Bronchial epithelial cell (primary cell): ENCODE data around the gene CWC22. TPM values are rescaled to one million over a fixed set of nuclear protein-coding genes. Genes with fewer than 3 reads are reported as not detected.
A peak's percentile ranks its signal among the peaks of the same experiment; 100 is the strongest.

ENCODE experiments used
- DNase-seq: peaks from one replicate; pipeline ENCODE4 v3.0.0-alpha.2; 2010; ENCODE audit warnings: low read depth
- FAIRE-seq: peaks from 2 replicates; lab custom pipeline; 2011; peaks lifted over from hg19 to GRCh38; lab: Jason Lieb, UNC
- H3K27me3 ChIP-seq: 2 replicates; pipeline ENCODE4 v1.5.1; 2011; ENCODE audit warnings: low read length; ENCODE audit not compliant: control insufficient read depth, insufficient read depth
- H3K36me3 ChIP-seq: 2 replicates; pipeline ENCODE4 v1.5.1; 2011; ENCODE audit warnings: low read length; ENCODE audit not compliant: control insufficient read depth, insufficient read depth
- H3K4me3 ChIP-seq: 2 replicates; pipeline ENCODE4 v1.5.1; 2011; ENCODE audit warnings: mild to moderate bottlenecking, low read depth, low read length, control low read depth
- total RNA-seq: library from RNA; depleted of rRNA; stranded (reverse); fragments of >200 nt; gene quantifications from 2 replicates; pipeline ENCODE4 v1.2.1, GENCODE V29; 2014
- TF ChIP-seq, protein P1 (sequence below): IDR thresholded peaks from 2 replicates; pipeline ENCODE4 v1.5.1; 2011; ENCODE audit warnings: mild to moderate bottlenecking, moderate library complexity, low read length, control low read depth, inconsistent platforms; ENCODE audit not compliant: insufficient read depth, severe bottlenecking

CWC22 gene
- total RNA-seq, 1 donor from 2014 or later, result 13.4 TPM

GRCh38 chr2:179909845-179910734 lies 97.0 kb downstream of the CWC22 start:
- DNase-seq (no peak), FAIRE-seq (no peak)
- Histone ChIP-seq H3K27me3 (peaks cover 2% of the 10 kb centered on the region), H3K4me3 (no peak overlapping the region), H3K36me3 (no peaks in the 10 kb centered on the region)
- TF ChIP-seq, protein P1, sequence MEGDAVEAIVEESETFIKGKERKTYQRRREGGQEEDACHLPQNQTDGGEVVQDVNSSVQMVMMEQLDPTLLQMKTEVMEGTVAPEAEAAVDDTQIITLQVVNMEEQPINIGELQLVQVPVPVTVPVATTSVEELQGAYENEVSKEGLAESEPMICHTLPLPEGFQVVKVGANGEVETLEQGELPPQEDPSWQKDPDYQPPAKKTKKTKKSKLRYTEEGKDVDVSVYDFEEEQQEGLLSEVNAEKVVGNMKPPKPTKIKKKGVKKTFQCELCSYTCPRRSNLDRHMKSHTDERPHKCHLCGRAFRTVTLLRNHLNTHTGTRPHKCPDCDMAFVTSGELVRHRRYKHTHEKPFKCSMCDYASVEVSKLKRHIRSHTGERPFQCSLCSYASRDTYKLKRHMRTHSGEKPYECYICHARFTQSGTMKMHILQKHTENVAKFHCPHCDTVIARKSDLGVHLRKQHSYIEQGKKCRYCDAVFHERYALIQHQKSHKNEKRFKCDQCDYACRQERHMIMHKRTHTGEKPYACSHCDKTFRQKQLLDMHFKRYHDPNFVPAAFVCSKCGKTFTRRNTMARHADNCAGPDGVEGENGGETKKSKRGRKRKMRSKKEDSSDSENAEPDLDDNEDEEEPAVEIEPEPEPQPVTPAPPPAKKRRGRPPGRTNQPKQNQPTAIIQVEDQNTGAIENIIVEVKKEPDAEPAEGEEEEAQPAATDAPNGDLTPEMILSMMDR, result no peak

DNA sequence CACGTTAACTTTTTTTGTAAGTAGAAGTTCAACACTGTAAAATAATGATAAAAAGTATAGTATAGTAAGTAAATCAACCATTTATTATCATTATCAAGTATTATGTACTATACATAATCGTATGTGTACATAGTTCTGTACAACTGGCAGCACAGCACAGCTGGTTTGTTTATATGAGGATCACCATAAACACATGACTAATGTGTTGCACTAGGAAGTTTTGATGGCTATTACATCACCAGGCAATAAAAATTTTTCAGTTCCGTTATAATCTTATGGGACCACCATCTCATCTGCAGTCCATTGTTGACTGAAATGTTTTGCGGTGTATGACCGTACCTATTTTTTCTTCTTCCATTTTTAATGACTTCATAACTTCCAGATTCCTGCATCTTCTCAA lies 106.4 kb downstream of the CWC22 start:
- FAIRE-seq (no peak), DNase-seq (no peak)
- TF ChIP-seq, protein P1, result no peak
- Histone ChIP-seq H3K36me3 (no peaks in the 10 kb centered on the region), H3K4me3 (no peak overlapping the region), H3K27me3 (no peaks in the 10 kb centered on the region)

- DNase-seq, result no peak
- Histone ChIP-seq H3K36me3 (no peaks in the 10 kb centered on the region), H3K27me3 (no peaks in the 10 kb centered on the region), H3K4me3 (no peak overlapping the region)
- no peak for FAIRE-seq
- TF ChIP-seq, protein P1, result no peak
Measured at GRCh38 chr2:179899666-179900065, 107.4 kb downstream of the CWC22 start.

DNA sequence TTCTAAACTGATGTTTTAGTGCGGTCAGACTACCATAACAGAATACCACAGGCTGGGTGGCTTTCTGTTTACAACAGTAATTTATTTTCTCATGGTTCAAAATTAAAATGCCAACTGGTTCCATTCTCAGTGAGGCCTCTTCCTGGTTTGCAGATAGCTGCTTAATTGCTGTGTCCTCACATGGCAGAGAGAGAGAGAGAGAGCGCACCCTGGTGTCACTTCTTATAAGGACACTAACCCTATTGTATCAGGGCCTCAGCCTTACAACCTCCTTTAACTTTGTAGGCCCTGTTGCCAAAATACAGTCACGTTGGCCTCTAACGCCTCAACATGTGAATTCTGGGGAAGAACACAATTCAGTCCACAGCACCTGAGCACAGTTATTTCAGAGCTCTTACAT lies 108.2 kb downstream of the CWC22 start:
- FAIRE-seq, result no peak
- TF ChIP-seq, protein P1, result peak; percentile 42
- H3K27me3 ChIP-seq, result no peaks in the 10 kb centered on the region
- no peak overlapping the region for H3K4me3 ChIP-seq
- no peaks in the 10 kb centered on the region for H3K36me3 ChIP-seq
- DNase-seq, result peak; percentile 34

Other genes with a start within 250 kb of the CWC22 start
- not detected in 2 replicates for gene ZNF385B, start 145.7 kb downstream of the CWC22 start, total RNA-seq